Endothelial cell of umbilical vein (primary cell): ENCODE measurements around the gene GMPPB. TPM values are rescaled to one million over a fixed set of nuclear protein-coding genes. Genes with fewer than 3 reads are reported as not detected.

Experiments
- BruUV-seq: library from RNA; stranded (reverse); fragments of 400-500 nt; replicated peaks from 2 replicates; lab custom pipeline; 2021; lab: Mats Ljungman, UMichigan
- CTCF ChIA-PET: fragments of 300-600, 350-600 bp; sonication (Branson Sonifier 250); formaldehyde crosslinking; loops from one replicate; lab custom pipeline; 2021; ENCODE audit warnings: antibody characterized with exemption, inconsistent platforms; lab: Charles Lee
- POLR2A ChIA-PET: fragments of 300-600, 350-600 bp; sonication (Branson Sonifier 250); formaldehyde crosslinking; loops from one replicate; lab custom pipeline; 2021; ENCODE audit warnings: antibody characterized with exemption, inconsistent platforms; lab: Charles Lee
- DNase-seq: peaks from one replicate; pipeline ENCODE4 v3.0.0-alpha.2; 2011; ENCODE audit warnings: low read depth, low spot score
- FAIRE-seq: peaks from 2 replicates; lab custom pipeline; 2011; peaks lifted over from hg19 to GRCh38; lab: Jason Lieb, UNC
- H2AFZ ChIP-seq: 2 replicates; pipeline ENCODE4 v1.6.0; 2012; ENCODE audit warnings: low read depth, low read length, control low read depth, inconsistent platforms
- H3K27ac ChIP-seq: 2 replicates; pipeline ENCODE4 v1.5.1; 2011; ENCODE audit warnings: low read depth, mild to moderate bottlenecking, control low read depth, low read length, moderate library complexity; ENCODE audit not compliant: insufficient read depth
- H3K27me3 ChIP-seq, 2 experiments: 2 replicates each; pipeline versions ENCODE4 v1.6.0 to v1.6.1; 2011; ENCODE audit warnings: low read length in 2 of 2, mixed read lengths in 1 of 2; ENCODE audit not compliant: control insufficient read depth in 2 of 2, insufficient read depth in 2 of 2
- H3K36me3 ChIP-seq, 2 experiments: 2 replicates in 1 of 2; 3 replicates in 1 of 2; pipeline ENCODE4 v1.5.1; 2011; ENCODE audit warnings: low read length in 2 of 2, mild to moderate bottlenecking in 1 of 2, moderate library complexity in 1 of 2; ENCODE audit not compliant: control insufficient read depth in 2 of 2, insufficient read depth in 2 of 2; ENCODE audit errors: extremely low read depth in 1 of 2
- H3K4me1 ChIP-seq: 3 replicates; pipeline ENCODE4 v1.5.1; 2011; ENCODE audit warnings: mild to moderate bottlenecking, low read length; ENCODE audit not compliant: control insufficient read depth, insufficient read depth; ENCODE audit errors: extremely low read depth
- H3K4me2 ChIP-seq: 2 replicates; pipeline ENCODE4 v1.6.1; 2011; ENCODE audit warnings: low read length, control low read depth, mixed read lengths; ENCODE audit not compliant: insufficient read depth
- H3K4me3 ChIP-seq, 3 experiments: fragments of 200-600 bp in 1 of 3; sonication (generic), shearing (Covaris generic) in 1 of 3; replicated peaks in 1 of 3; 2 replicates each; pipeline ENCODE4 v1.5.1; 2011 to 2016; ENCODE audit warnings: control low read depth in 3 of 3, low read length in 3 of 3, mild to moderate bottlenecking in 2 of 3, inconsistent platforms in 1 of 3, low read depth in 1 of 3, moderate library complexity in 1 of 3; ENCODE audit not compliant: insufficient read depth in 1 of 3
- H3K79me2 ChIP-seq: 2 replicates; pipeline ENCODE4 v1.6.0; 2012; ENCODE audit warnings: low read length, inconsistent platforms; ENCODE audit not compliant: control insufficient read depth, insufficient read depth
- H3K9ac ChIP-seq: replicated peaks from 2 replicates; pipeline ENCODE3; 2011; ENCODE audit warnings: low read length, control low read depth; ENCODE audit not compliant: insufficient read depth; ENCODE audit errors: extremely low read depth
- H3K9me1 ChIP-seq: replicated peaks from 3 replicates; pipeline ENCODE4 v1.6.0; 2011; ENCODE audit warnings: mild to moderate bottlenecking, low read length; ENCODE audit not compliant: control insufficient read depth, insufficient read depth; ENCODE audit errors: extremely low read depth
- H3K9me3 ChIP-seq: replicated peaks from 2 replicates; pipeline ENCODE4 v1.5.1; 2012; ENCODE audit warnings: low read length, inconsistent platforms; ENCODE audit not compliant: control insufficient read depth, insufficient read depth
- H4K20me1 ChIP-seq: replicated peaks from 2 replicates; pipeline ENCODE3; 2011; ENCODE audit warnings: mild to moderate bottlenecking, low read length; ENCODE audit not compliant: control insufficient read depth, insufficient read depth; ENCODE audit errors: extremely low read depth
- CTCF ChIP-seq, 2 donors: IDR thresholded peaks; 1 replicate in 1 of 2; 2 replicates in 1 of 2; pipeline ENCODE4 v1.5.1; 2011; ENCODE audit warnings: low read length in 2 of 2, mild to moderate bottlenecking in 2 of 2, moderate library complexity in 2 of 2, control low read depth in 1 of 2, inconsistent platforms in 1 of 2, low read depth in 1 of 2; ENCODE audit not compliant: insufficient read depth in 1 of 2; ENCODE audit errors: extremely low read depth in 1 of 2
- EZH2 ChIP-seq: IDR thresholded peaks from 2 replicates; pipeline ENCODE4 v1.6.1; 2012; ENCODE audit warnings: borderline replicate concordance, low read depth, mild to moderate bottlenecking, moderate library complexity, low read length, inconsistent platforms; ENCODE audit not compliant: severe bottlenecking
- FOS ChIP-seq: IDR thresholded peaks from 2 replicates; pipeline ENCODE4 v1.6.1; 2011; ENCODE audit warnings: mild to moderate bottlenecking, low read length, moderate library complexity, borderline replicate concordance; ENCODE audit not compliant: insufficient read depth
- GATA2 ChIP-seq: IDR thresholded peaks from 2 replicates; pipeline ENCODE4 v1.7.0; 2011; ENCODE audit warnings: low read depth, mild to moderate bottlenecking, moderate library complexity, mixed read lengths, low read length; ENCODE audit not compliant: insufficient read length, insufficient read depth
- JUN ChIP-seq: IDR thresholded peaks from 2 replicates; pipeline ENCODE4 v1.6.1; 2011; ENCODE audit warnings: borderline replicate concordance, low read depth; ENCODE audit not compliant: insufficient read length, insufficient read depth
- MAX ChIP-seq: IDR thresholded peaks from 2 replicates; pipeline ENCODE4 v1.6.1; 2011; ENCODE audit not compliant: insufficient read depth, insufficient read length
- MYC ChIP-seq: IDR thresholded peaks from one replicate; pipeline ENCODE4 v1.6.1; 2011; ENCODE audit warnings: mild to moderate bottlenecking, low read depth, low read length
- POLR2A ChIP-seq: IDR thresholded peaks from 2 replicates; pipeline ENCODE4 v1.6.1; 2012; ENCODE audit warnings: low read depth, mild to moderate bottlenecking, control low read depth, low read length
- POLR2AphosphoS5 ChIP-seq: IDR thresholded peaks from 2 replicates; pipeline ENCODE4 v1.6.1; 2012; ENCODE audit warnings: low read depth, mild to moderate bottlenecking, control low read depth, low read length, moderate library complexity; ENCODE audit not compliant: insufficient read depth
- dilution Hi-C: fragments of 300-500 bp; cut with MboI; formaldehyde crosslinking; loops from one replicate; pipeline ENCODE4 v1.15.0; 2019; ENCODE audit warnings: low sequenced_read_pairs; ENCODE audit not compliant: extremely low pct_ligation_motif_present
- intact Hi-C: fragments of 100-400 bp; cut with micrococcal nuclease; formaldehyde crosslinking; loops from one replicate; pipeline ENCODE4 v1.10.0; 2022
- polyA plus RNA-seq, 4 experiments: library from polyadenylated mRNA; depleted of rRNA in 3 of 4; stranded (reverse) in 3 of 4; unstranded in 1 of 4; fragments of >200 nt; gene quantifications; 2 replicates each; pipeline versions ENCODE4 v1.2.1 to v1.2.3, GENCODE V29; 2011 to 2012; ENCODE audit warnings: missing spikeins in 1 of 4
- total RNA-seq: library from RNA; stranded (reverse); gene quantifications from 2 replicates; pipeline ENCODE4 v1.2.3, GENCODE V29; 2021

Gene GMPPB
- total and polyA plus RNA-seq, 2 donors (not counting 3 experiments of a cell fraction or from before 2014, with no cell fraction given): 52.5 to 62.0 TPM

- Histone ChIP-seq H3K36me3 (peaks cover 0 to 13% of the 10 kb centered on the region in 2 experiments), H4K20me1 (no peaks in the 10 kb centered on the region), H2AFZ (no peak overlapping the region), H3K9me3 (no peaks in the 10 kb centered on the region), H3K4me1 (no peaks in the 10 kb centered on the region), H3K4me2 (no peak overlapping the region), H3K27me3 (peaks cover 0 to 2% of the 10 kb centered on the region in 2 experiments), H3K9ac (no peak overlapping the region), H3K9me1 (no peaks in the 10 kb centered on the region), H3K4me3 (no peak overlapping the region), H3K79me2 (no peaks in the 10 kb centered on the region), H3K27ac (no peak overlapping the region)
- dilution Hi-C loops (no loop called here), intact Hi-C loops (no loop called here)
- BruUV-seq: no TSS peak
- TF ChIP-seq POLR2A: no peak
- no peak for TF ChIP-seq MAX
- TF ChIP-seq POLR2AphosphoS5: no peak
- no peak for TF ChIP-seq MYC
- no peak for TF ChIP-seq FOS
- no peak for TF ChIP-seq EZH2
- TF ChIP-seq CTCF (IDR thresholded peaks at IDR 0.05; ENCODE audit: extremely low read depth in 1 of 2, insufficient read depth in 1 of 2, low read depth in 1 of 2, low read length in 2 of 2): no peak
- TF ChIP-seq GATA2: no peak
- no peak for TF ChIP-seq JUN
- FAIRE-seq (no peak), DNase-seq (no peak)
- CTCF ChIA-PET: no interaction called here
- POLR2A ChIA-PET: no interaction called here
Measured at GRCh38 chr3:49681543-49681942, 42.2 kb downstream of the GMPPB start.
